Brain microvascular endothelial cell (primary cell): Measurements from ENCODE around the gene RIMBP3B.
"Not testable (repeated sequence)": the region's sequence is repeated elsewhere in the genome, so short reads cannot be mapped to it uniquely, and the experiment has no call there.

Experiments
- DNase-seq: peaks from one replicate; pipeline ENCODE4 v3.0.0-alpha.2; 2020
- H3K27ac ChIP-seq: fragments of 250-450 bp; sonication (Bioruptor Pico); 2 replicates; pipeline ENCODE4 v1.5.1; 2020; ENCODE audit warnings: mild to moderate bottlenecking, moderate library complexity
- H3K27me3 ChIP-seq: fragments of 250-450 bp; sonication (Bioruptor Pico); replicated peaks from 2 replicates; pipeline ENCODE4 v1.5.1; 2020; ENCODE audit warnings: mild to moderate bottlenecking
- H3K36me3 ChIP-seq: fragments of 250-450 bp; sonication (Bioruptor Pico); replicated peaks from 2 replicates; pipeline ENCODE4 v1.5.1; 2020; ENCODE audit warnings: mild to moderate bottlenecking
- H3K4me3 ChIP-seq: 2 replicates; pipeline ENCODE4 v1.5.1; 2011; ENCODE audit warnings: low read depth, mild to moderate bottlenecking, control low read depth, low read length, moderate library complexity
- in situ Hi-C: cut with HindIII; loops from 2 replicates; pipeline ENCODE4 v1.10.0; 2017; ENCODE audit warnings: low sequenced_read_pairs, low pct_ligation_motif_present

RIMBP3B gene

GRCh38 chr22:21390013-21390412 is 6.5 kb downstream of the RIMBP3B start:
- H3K36me3 ChIP-seq, H3K4me3 ChIP-seq, H3K27ac ChIP-seq, DNase-seq, H3K27me3 ChIP-seq, in situ Hi-C loops: not testable (repeated sequence)

GRCh38 chr22:21394613-21395012 is 11.1 kb downstream of the RIMBP3B start:
- H3K36me3 ChIP-seq, H3K27me3 ChIP-seq, in situ Hi-C loops, H3K4me3 ChIP-seq, H3K27ac ChIP-seq, DNase-seq: not testable (repeated sequence)

- in situ Hi-C loops, H3K36me3 ChIP-seq, H3K27me3 ChIP-seq, H3K27ac ChIP-seq, H3K4me3 ChIP-seq, DNase-seq: not testable (repeated sequence)
Measured at GRCh38 chr22:21401197-21401969, 17.8 kb downstream of the RIMBP3B start.

GRCh38 chr22:21402763-21403314 is 19.3 kb downstream of the RIMBP3B start:
- DNase-seq, H3K27ac ChIP-seq, in situ Hi-C loops, H3K36me3 ChIP-seq, H3K27me3 ChIP-seq, H3K4me3 ChIP-seq: not testable (repeated sequence)

GRCh38 chr22:21407139-21407538 is 23.6 kb downstream of the RIMBP3B start:
- in situ Hi-C loops, H3K27ac ChIP-seq, H3K4me3 ChIP-seq, H3K27me3 ChIP-seq, DNase-seq, H3K36me3 ChIP-seq: not testable (repeated sequence)

- H3K4me3 ChIP-seq, DNase-seq, H3K27ac ChIP-seq, in situ Hi-C loops, H3K36me3 ChIP-seq, H3K27me3 ChIP-seq: not testable (repeated sequence)
Measured at GRCh38 chr22:21407792-21408191, 24.2 kb downstream of the RIMBP3B start.

GRCh38 chr22:21416375-21416774 is 32.8 kb downstream of the RIMBP3B start:
- H3K27ac ChIP-seq, H3K4me3 ChIP-seq, in situ Hi-C loops, DNase-seq, H3K27me3 ChIP-seq, H3K36me3 ChIP-seq: not testable (repeated sequence)

- H3K27me3 ChIP-seq, DNase-seq, H3K36me3 ChIP-seq, H3K27ac ChIP-seq, in situ Hi-C loops: not testable (repeated sequence)
- H3K4me3 ChIP-seq: peak within 1 kb of the TSS; percentile 40
Measured at GRCh38 chr22:21417227-21417746, 33.7 kb downstream of the RIMBP3B start, which contains the start of gene HIC2. HIC2 (plus strand) TSS chr22:21417371; CDS start chr22:21442832, 25,461 bp downstream.

GRCh38 chr22:21417853-21418252 is 34.3 kb downstream of the RIMBP3B start:
- H3K27ac ChIP-seq, DNase-seq, H3K27me3 ChIP-seq, in situ Hi-C loops, H3K36me3 ChIP-seq: not testable (repeated sequence)
- peak overlapping the region; percentile 40 for H3K4me3 ChIP-seq

- in situ Hi-C loops, H3K4me3 ChIP-seq, DNase-seq, H3K27me3 ChIP-seq, H3K36me3 ChIP-seq, H3K27ac ChIP-seq: not testable (repeated sequence)
Measured at GRCh38 chr22:21418974-21419638, 35.6 kb downstream of the RIMBP3B start.

- H3K27me3 ChIP-seq, DNase-seq, H3K4me3 ChIP-seq, H3K36me3 ChIP-seq, in situ Hi-C loops, H3K27ac ChIP-seq: not testable (repeated sequence)
Measured at GRCh38 chr22:21420180-21420763, 36.7 kb downstream of the RIMBP3B start.

GRCh38 chr22:21424084-21424709 is 40.6 kb downstream of the RIMBP3B start:
- H3K27ac ChIP-seq, H3K36me3 ChIP-seq, H3K27me3 ChIP-seq, DNase-seq, in situ Hi-C loops, H3K4me3 ChIP-seq: not testable (repeated sequence)

- in situ Hi-C loops, H3K36me3 ChIP-seq, DNase-seq, H3K27ac ChIP-seq, H3K4me3 ChIP-seq, H3K27me3 ChIP-seq: not testable (repeated sequence)
Measured at GRCh38 chr22:21434378-21435233, 51.1 kb downstream of the RIMBP3B start.
